Caco-2 (cell line): ENCODE data around the gene RARA. TPM values are rescaled to one million over a fixed set of nuclear protein-coding genes. Genes with fewer than 3 reads are reported as not detected.

Experiments
- BruUV-seq: library from RNA; stranded (reverse); fragments of 400-500 nt; replicated peaks from 2 replicates; lab custom pipeline; 2021; lab: Mats Ljungman, UMichigan
- CTCF ChIA-PET: fragments of 300-600 bp; sonication (Branson Sonifier 250); formaldehyde crosslinking; loops from one replicate; lab custom pipeline; 2022; ENCODE audit warnings: antibody characterized with exemption; lab: Charles Lee
- POLR2A ChIA-PET: fragments of 300-600 bp; sonication (Branson Sonifier 250); formaldehyde crosslinking; loops from one replicate; lab custom pipeline; 2022; ENCODE audit warnings: antibody characterized with exemption; lab: Charles Lee
- DNase-seq, 2 experiments: peaks; one replicate each; pipeline versions ENCODE4 v3.0.0 to v3.0.0-alpha.2; 2020 to 2022
- H3K27me3 ChIP-seq: replicated peaks from 2 replicates; pipeline ENCODE4 v1.6.0; 2011; ENCODE audit warnings: low read length; ENCODE audit not compliant: control insufficient read depth, insufficient read depth
- H3K36me3 ChIP-seq: 2 replicates; pipeline ENCODE4 v1.5.1; 2011; ENCODE audit warnings: low read length; ENCODE audit not compliant: control insufficient read depth, insufficient read depth
- H3K4me1 ChIP-seq: fragments of 250-450 bp; sonication (Bioruptor Pico); 2 replicates; pipeline ENCODE4 v1.5.1; 2020; ENCODE audit warnings: mild to moderate bottlenecking
- H3K4me3 ChIP-seq: 2 replicates; pipeline ENCODE4 v1.5.1; 2011; ENCODE audit warnings: low read depth, mild to moderate bottlenecking, control low read depth, low read length
- H3K9me3 ChIP-seq: fragments of 250-450 bp; sonication (Bioruptor Pico); 2 replicates; pipeline ENCODE4 v1.5.1; 2020; ENCODE audit warnings: mild to moderate bottlenecking, moderate library complexity
- H3K27ac Mint-ChIP-seq: one replicate; pipeline ENCODE4 v1.8.0; 2022; ENCODE audit warnings: mixed read lengths; ENCODE audit not compliant: unreplicated experiment
- H3K27me3 Mint-ChIP-seq: one replicate; pipeline ENCODE4 v1.8.0; 2022; ENCODE audit warnings: mixed read lengths; ENCODE audit not compliant: insufficient read depth, unreplicated experiment
- H3K36me3 Mint-ChIP-seq: one replicate; pipeline ENCODE4 v1.8.0; 2022; ENCODE audit warnings: mild to moderate bottlenecking, mixed read lengths; ENCODE audit not compliant: insufficient read depth, unreplicated experiment
- H3K4me1 Mint-ChIP-seq: one replicate; pipeline ENCODE4 v1.8.0; 2022; ENCODE audit warnings: low read depth, mixed read lengths; ENCODE audit not compliant: unreplicated experiment
- H3K4me3 Mint-ChIP-seq: one replicate; pipeline ENCODE4 v1.8.0; 2022; ENCODE audit warnings: mild to moderate bottlenecking, moderate library complexity, mixed read lengths; ENCODE audit not compliant: unreplicated experiment
- H3K9me3 Mint-ChIP-seq: one replicate; pipeline ENCODE4 v1.8.0; 2022; ENCODE audit warnings: mixed read lengths; ENCODE audit not compliant: unreplicated experiment
- CTCF ChIP-seq, 2 experiments: fragments of 200-600 bp in 1 of 2; IDR thresholded peaks; 1 replicate in 1 of 2; 2 replicates in 1 of 2; pipeline versions ENCODE4 v1.5.1 to v1.8.0; 2011 to 2022; ENCODE audit warnings: antibody characterized with exemption in 1 of 2, control low read depth in 1 of 2, inconsistent platforms in 1 of 2, low read depth in 1 of 2, low read length in 1 of 2, mild to moderate bottlenecking in 1 of 2, moderate library complexity in 1 of 2; ENCODE audit not compliant: insufficient read depth in 1 of 2, severe bottlenecking in 1 of 2, unreplicated experiment in 1 of 2
- intact Hi-C: fragments of 100-400 bp; cut with micrococcal nuclease; formaldehyde crosslinking; loops from one replicate; pipeline ENCODE4 v1.10.0; 2022; ENCODE audit not compliant: unreplicated experiment
- total RNA-seq: library from RNA; stranded (reverse); gene quantifications from 2 replicates; pipeline ENCODE4 v1.2.3, GENCODE V29; 2022

RARA gene
- total RNA-seq, 1 experiment from 2014 or later = 27.6 TPM

GRCh38 chr17:40348136-40348504 is 39.1 kb downstream of the RARA start:
- H3K4me1 ChIP-seq = peaks cover 33% of the 10 kb centered on the region

GRCh38 chr17:40348562-40349476 is 39.8 kb downstream of the RARA start:
- H3K36me3 Mint-ChIP-seq = peaks cover 42% of the 10 kb centered on the region
- TF ChIP-seq CTCF (IDR thresholded peaks at IDR 0.05; ENCODE audit: insufficient read depth in 1 of 2, low read depth in 1 of 2, low read length in 1 of 2, severe bottlenecking in 1 of 2, unreplicated experiment in 1 of 2) = no peak
- Histone ChIP-seq H3K9me3 (no peaks in the 10 kb centered on the region), H3K36me3 (peaks cover 5% of the 10 kb centered on the region), H3K4me3 (no peak overlapping the region), H3K27me3 (no peaks in the 10 kb centered on the region), H3K4me1 (peaks cover 26% of the 10 kb centered on the region)
- no peak overlapping the region for H3K4me3 Mint-ChIP-seq
- no TSS peak for BruUV-seq
- H3K27ac Mint-ChIP-seq = peak overlapping the region; percentile 3
- peaks cover 32% of the 10 kb centered on the region for H3K4me1 Mint-ChIP-seq
- H3K27me3 Mint-ChIP-seq = no peaks in the 10 kb centered on the region
- H3K9me3 Mint-ChIP-seq = no peaks in the 10 kb centered on the region
- ChIA-PET POLR2A (no interaction called here), CTCF (no interaction called here)
- DNase-seq = no peak
- intact Hi-C loops = no loop called here

More at GRCh38 chr17:40348136-40348504, 39.1 kb downstream of the RARA start:
- intact Hi-C loops = no loop called here
- TF ChIP-seq CTCF (IDR thresholded peaks at IDR 0.05; ENCODE audit: insufficient read depth in 1 of 2, low read depth in 1 of 2, low read length in 1 of 2, severe bottlenecking in 1 of 2, unreplicated experiment in 1 of 2) = no peak
- Mint-ChIP-seq H3K36me3 (peaks cover 42% of the 10 kb centered on the region), H3K27ac (peak overlapping the region; percentile 25), H3K9me3 (no peaks in the 10 kb centered on the region), H3K27me3 (no peaks in the 10 kb centered on the region), H3K4me3 (no peak overlapping the region), H3K4me1 (peaks cover 32% of the 10 kb centered on the region)
- POLR2A ChIA-PET = no interaction called here
- H3K27me3 ChIP-seq = no peaks in the 10 kb centered on the region
- CTCF ChIA-PET = no interaction called here
- H3K36me3 ChIP-seq = peaks cover 5% of the 10 kb centered on the region
- no peaks in the 10 kb centered on the region for H3K9me3 ChIP-seq
- BruUV-seq = no TSS peak
- H3K4me3 ChIP-seq = no peak overlapping the region
- DNase-seq = no peak

- Histone ChIP-seq H3K9me3 (no peaks in the 10 kb centered on the region), H3K27me3 (no peaks in the 10 kb centered on the region), H3K4me1 (peaks cover 19% of the 10 kb centered on the region), H3K4me3 (no peak overlapping the region), H3K36me3 (peaks cover 5% of the 10 kb centered on the region)
- peaks cover 45% of the 10 kb centered on the region for H3K36me3 Mint-ChIP-seq
- CTCF ChIA-PET = no interaction called here
- DNase-seq = no peak
- POLR2A ChIA-PET = no interaction called here
- BruUV-seq = no TSS peak
- H3K4me3 Mint-ChIP-seq = no peak overlapping the region
- TF ChIP-seq CTCF (IDR thresholded peaks at IDR 0.05; ENCODE audit: insufficient read depth in 1 of 2, low read depth in 1 of 2, low read length in 1 of 2, severe bottlenecking in 1 of 2, unreplicated experiment in 1 of 2) = no peak
- no peaks in the 10 kb centered on the region for H3K27me3 Mint-ChIP-seq
- intact Hi-C loops = no loop called here
- H3K27ac Mint-ChIP-seq = peak overlapping the region; percentile 3
- H3K9me3 Mint-ChIP-seq = no peaks in the 10 kb centered on the region
- H3K4me1 Mint-ChIP-seq = peaks cover 27% of the 10 kb centered on the region
Observed at GRCh38 chr17:40349477-40349894, 40.5 kb downstream of the RARA start.
